Lower leg skin (tissue), 3 donors: ENCODE measurements around the gene PCGF5.

Experiments
- POLR2A ChIP-seq, 2 donors: fragments of 450-650 bp; IDR thresholded peaks; one replicate each; pipeline ENCODE4 v1.6.1; 2016 to 2017; ENCODE audit warnings: antibody characterized with exemption in 2 of 2, mild to moderate bottlenecking in 1 of 2, moderate library complexity in 1 of 2
- TF ChIP-seq, protein P1 (sequence below), 3 donors: fragments of 450-650 bp; IDR thresholded peaks; one replicate each; pipeline ENCODE4 v1.5.1; 2016; ENCODE audit warnings: antibody characterized with exemption in 3 of 3, mild to moderate bottlenecking in 3 of 3, moderate library complexity in 2 of 3

DNA sequence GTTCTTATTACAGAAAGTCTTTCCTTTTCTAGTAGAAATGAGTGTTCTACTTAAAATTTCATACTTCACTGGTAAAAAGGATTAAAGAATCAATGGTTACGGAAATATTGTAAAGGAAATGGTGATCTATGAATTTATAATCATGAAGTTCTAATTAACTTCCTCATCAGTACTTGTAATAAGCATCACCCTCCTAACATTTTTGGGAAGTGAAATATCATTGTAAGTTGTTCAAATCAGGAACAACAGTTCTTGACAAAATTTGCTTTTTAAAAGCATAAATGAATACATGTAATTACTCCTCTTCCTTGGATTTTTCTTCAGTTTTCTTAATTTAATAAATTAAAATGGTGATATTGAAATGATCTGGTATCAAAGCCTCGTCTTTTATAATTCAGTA, 5.6 kb upstream of the PCGF5 start:
- TF ChIP-seq, protein P1, sequence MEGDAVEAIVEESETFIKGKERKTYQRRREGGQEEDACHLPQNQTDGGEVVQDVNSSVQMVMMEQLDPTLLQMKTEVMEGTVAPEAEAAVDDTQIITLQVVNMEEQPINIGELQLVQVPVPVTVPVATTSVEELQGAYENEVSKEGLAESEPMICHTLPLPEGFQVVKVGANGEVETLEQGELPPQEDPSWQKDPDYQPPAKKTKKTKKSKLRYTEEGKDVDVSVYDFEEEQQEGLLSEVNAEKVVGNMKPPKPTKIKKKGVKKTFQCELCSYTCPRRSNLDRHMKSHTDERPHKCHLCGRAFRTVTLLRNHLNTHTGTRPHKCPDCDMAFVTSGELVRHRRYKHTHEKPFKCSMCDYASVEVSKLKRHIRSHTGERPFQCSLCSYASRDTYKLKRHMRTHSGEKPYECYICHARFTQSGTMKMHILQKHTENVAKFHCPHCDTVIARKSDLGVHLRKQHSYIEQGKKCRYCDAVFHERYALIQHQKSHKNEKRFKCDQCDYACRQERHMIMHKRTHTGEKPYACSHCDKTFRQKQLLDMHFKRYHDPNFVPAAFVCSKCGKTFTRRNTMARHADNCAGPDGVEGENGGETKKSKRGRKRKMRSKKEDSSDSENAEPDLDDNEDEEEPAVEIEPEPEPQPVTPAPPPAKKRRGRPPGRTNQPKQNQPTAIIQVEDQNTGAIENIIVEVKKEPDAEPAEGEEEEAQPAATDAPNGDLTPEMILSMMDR (IDR thresholded peaks at IDR 0.05), result no peak
- no peak for TF ChIP-seq POLR2A (IDR thresholded peaks at IDR 0.05)
